T-helper 2 cell (primary cell): Measurements from ENCODE around the gene NOSTRIN.

ENCODE experiments used
- DNase-seq, 5 experiments: peaks; one replicate each; pipeline versions ENCODE4 v3.0.0 to v3.0.0-alpha.2; 2012 to 2022

Gene NOSTRIN

DNA sequence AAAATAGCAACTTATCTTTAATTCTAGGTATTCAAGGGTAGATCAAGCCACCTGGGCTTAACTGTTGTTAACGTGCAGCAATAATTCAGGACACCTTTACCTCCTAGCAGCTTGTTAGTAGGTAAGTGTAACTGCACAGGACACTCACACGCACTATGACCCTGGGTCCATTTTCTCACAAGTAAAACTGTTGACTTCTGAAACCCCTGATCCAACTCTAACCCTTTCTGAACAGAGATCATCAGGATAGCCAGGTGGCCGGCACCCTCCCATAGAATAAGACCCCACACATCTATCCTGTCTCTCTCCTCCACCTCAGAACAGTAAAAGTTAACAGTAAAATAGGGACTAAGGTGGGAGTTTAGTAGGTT, 87.2 kb downstream of the NOSTRIN start:
- DNase-seq: peak in 1 of 5 experiments; percentile 19

DNA sequence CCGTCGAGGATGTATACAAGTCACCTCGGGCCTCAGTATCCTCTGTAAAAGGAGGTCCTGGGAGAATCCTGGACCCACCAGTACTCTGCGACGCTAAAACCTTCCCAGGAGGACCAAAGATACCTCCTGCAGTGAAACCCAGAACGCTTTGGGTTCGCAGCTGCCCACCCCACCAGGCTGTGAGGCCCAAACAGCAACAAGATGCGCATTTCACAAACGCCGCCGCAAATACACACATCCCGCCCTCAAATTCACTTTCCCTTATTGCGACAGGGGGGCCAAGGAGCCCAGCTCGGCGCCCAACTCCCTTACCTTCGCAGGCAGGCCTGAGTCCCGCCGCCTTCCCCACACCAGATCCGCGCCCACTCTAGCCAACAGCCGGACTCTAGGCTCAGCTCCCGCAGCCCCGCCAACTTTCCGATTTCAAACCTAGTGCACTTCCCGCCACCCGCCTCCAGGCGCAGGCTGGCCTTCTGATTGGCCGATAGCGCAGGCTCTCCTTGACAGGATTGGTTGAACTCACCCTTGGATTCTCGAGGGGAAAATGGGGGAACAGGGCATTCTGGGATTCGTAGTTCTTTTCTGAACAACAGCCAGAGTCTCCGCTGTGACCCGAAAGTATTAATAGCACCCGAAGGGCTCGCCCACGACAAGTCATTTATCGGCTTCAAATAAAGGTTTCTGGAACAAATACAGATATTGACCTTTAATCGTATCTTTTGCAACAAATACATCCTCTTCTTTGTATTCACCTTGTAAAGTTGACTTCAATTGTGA, 87.8 kb downstream of the NOSTRIN start, which contains the start of gene SPC25:
TSS of gene SPC25 (minus strand) at position 425 of the 777 bp plus-strand sequence. CDS start 911 bp downstream, outside the sequence.
- peak; percentile 68 to 95 (median 77) for DNase-seq

DNA sequence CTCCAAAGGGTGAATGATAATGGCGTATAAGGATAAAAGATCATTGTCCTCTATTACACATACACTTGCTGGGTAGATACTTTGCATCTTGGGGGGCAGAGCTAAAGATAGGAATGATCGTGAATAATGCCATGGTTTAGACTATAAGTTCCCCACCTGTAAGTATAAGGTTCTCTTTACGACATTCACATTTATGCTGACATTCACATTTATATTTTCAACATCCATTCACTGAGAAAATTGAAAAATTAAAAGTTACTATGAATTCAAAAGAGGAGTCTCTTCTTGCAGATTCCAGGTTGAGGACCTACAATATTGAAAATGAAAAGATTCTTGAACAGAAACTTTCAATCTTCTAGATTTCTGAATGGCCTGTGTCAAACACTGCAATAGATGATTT, 89.9 kb downstream of the NOSTRIN start:
- DNase-seq: no peak

DNA sequence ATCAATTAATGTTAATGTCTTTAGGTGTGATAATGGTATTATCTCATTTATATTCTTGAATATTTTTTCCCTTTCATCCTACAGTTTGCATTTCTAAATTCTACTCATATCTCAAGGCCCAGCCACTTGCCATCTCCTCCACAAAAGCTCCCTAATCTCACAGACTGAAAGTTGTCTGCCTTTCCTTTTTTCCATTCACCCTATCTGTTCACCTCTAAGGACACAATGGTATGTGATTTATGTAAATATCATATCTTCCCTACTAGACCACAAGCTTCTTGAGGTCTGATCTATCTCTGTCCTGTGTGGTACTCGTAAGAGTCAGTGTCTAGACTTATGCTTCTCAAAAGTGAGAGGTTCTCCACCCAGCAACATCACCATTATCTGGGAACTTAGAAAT, 91.7 kb downstream of the NOSTRIN start:
- DNase-seq: no peak

DNA sequence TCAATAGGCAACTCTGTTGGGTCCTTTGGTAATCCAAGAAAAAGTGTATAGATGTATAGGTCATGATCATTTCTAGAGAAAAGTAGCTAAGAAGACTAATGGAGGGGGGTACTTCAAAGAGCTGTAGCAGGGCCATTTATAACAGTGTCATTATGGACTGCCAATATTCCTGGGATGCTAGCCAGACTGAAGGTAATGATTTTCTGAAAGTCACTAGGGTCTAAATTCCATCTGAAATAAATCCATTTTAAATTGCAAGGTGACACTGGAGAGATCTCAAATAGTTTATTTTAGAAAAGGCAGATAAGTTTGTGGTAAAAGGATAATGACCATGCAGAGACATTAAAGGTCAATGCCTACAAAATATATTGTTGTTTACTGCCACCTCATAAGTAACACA, 92.3 kb downstream of the NOSTRIN start:
- no peak for DNase-seq

DNA sequence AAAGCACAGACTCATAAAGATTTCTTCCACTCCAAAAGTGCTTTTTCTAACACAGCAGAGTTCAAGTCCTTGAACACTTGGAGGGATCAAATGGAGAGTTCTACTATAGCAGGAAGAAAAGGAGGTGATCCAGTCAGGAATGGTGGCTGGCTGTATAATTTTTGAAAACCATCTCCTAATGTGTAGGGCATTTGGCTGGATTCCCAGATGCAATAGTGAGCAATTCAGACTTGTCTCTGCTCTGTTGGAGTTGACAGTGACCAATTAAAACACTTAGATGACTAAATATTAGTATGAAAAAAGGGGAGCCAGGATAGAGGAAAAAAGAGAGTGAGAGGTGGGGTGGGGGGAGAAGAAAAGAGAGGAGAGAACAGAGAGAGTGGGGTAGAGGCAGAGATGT, 93.3 kb downstream of the NOSTRIN start:
- no peak for DNase-seq

DNA sequence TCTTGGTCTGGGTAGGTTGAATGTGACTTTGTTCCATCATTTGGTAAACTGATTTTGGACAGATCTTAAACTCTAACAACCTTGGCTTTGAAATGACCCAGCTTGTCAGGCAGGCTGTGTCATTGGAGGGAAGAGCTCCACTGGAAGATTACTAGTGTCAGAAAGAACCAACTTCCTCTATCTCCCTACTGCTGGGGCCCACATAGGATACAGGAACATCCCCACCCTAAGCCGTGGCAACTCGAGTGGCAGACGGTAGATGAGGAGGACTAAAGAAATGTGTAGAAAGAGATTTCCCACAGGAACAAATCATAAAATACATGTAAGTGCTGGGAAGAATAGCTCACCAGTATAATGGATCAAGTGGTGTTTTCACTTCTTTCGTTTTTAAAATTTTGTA, 94.3 kb downstream of the NOSTRIN start:
- DNase-seq: no peak

DNA sequence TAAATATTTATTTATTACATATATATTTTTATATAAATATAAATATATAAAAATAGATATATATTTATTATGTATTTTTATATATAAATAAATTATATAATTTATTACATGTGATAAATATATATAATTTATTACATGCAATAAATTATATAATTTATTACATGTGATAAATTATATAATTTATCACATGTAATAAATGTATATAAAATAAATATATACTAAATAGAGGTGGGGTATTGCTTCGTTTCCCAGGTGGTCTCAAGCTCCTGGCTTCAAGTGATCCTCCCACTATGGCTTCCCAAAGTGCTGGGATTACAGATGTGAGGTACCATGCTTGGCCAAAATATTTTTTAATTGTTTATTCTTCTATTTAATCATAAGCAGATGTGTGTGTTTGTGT, 95.0 kb downstream of the NOSTRIN start:
- DNase-seq: no peak

DNA sequence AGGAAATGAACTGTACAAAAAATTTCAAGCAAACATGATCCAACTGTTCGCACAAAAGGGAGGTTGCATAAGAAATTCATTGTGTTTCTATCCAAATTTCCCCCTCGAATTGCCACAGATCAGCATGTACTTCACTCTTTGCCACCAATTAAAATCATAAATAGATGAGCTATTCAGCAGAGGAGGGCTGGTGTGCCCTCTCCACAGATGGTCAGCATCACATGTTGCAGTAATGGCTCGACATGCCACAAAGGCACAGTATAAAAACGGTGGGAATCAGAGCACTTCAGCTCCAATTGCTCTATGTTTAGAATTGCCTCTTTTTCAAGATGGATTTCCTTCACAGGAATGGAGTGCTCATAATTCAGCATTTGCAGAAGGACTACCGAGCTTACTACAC, 98.6 kb downstream of the NOSTRIN start, which contains the start of gene G6PC2:
TSS of gene G6PC2 (plus strand) at position 289 of the 400 bp plus-strand sequence. CDS start at position 330, 41 bp downstream.
- no peak for DNase-seq

DNA sequence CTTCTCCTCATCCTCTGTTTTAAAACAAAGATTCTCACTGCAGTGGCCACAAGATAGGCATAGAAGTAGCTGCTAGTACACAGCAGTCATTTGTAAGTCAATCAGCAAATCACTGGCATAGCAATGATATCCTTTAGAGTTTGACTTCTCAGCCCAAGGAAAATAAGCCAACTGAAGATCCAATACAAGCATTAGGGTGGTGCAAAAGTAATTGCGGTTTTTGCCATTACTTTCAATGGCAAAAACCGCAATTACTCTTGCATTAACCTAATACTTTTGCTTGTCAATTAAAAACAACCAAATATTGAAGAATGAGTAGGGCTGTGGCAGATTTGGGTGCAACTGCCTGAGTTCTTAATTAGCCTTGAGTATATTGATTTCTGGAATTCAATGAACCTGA, 101.5 kb downstream of the NOSTRIN start:
- DNase-seq: no peak

DNA sequence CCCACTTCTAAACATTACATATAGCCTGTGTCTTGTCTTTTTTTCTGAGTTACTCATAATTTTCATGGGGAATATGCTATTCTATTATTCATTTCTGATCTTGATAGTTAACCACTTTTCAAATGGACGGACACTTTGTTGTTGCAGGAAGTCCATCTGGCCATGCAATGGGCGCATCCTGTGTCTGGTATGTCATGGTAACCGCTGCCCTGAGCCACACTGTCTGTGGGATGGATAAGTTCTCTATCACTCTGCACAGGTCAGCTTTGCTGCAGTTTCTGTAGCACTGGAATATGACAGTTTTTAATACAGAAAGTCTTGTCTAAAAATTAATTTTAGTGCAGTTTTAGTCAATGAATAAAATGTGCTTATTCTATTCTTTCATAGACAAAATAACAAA, 101.9 kb downstream of the NOSTRIN start:
- no peak for DNase-seq

DNA sequence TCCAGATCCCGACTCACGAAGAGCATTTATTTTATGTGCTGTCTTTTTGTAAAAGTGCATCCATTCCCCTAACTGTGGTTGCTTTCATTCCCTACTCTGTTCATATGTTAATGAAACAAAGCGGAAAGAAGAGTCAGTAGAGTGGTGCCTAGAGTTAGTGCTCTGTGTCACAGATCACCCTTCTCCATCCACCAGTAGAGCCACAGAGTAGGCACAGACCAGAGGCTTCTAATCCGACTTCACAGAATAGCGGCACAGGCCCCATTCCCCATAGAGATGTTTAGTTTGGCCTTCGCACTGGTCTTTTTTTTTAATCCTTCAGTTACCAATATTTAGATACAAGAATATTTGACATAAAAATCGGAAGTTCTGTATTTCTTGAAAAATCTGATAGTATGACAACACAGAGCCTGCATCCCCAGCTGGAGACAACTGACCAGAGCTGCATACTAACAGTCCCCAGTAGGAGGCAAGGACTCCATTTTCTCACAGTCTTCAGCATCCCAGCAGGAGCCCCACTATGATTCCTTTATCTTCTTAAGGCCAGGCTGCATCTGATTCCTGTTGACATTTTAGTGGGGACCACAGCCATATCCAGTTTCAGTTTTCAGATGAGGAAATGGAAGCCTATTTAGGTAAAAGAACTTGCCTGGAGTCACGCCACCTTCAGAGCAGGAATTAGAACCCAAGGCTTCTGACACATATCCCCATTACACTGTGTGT, 105.7 kb downstream of the NOSTRIN start:
- no peak for DNase-seq

DNA sequence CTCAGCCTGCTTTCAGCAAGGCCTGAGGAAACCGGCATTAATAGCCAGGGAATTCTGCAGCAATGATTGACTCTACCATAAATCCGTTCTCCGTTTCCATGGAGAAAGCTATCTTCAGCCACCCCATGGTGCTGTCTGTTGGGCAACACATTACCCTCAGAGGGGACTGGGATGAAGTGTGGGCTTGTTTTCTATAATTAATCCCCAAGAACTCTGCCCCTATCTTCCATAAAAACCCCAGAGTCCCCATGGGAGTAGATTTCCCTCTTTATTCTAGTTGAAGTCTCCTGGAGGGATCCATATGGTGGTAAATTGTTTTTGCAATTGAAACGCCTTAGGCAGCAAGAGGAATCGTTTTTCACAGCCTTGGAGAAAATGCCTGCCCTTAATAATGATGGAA, 107.9 kb downstream of the NOSTRIN start:
- no peak for DNase-seq

DNA sequence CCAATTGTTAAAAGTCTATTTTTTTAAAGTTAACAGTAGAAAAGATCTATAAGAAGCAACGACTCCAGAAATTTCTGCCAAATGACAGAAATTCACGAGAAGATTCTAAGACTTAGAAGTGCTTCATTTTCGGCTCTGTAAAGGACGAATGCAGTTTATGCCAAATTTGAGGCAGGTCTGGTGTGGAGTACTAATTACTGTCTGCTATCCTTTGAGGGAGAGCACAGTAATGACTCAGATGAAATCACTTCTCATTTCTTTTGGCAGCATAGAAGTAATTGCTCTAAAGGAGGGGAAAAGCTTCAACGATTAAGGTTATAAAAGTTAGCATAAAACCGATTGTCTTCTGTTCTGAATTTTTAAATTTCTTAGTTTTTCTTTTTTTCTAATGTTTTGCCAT, 110.0 kb downstream of the NOSTRIN start:
- DNase-seq: no peak

DNA sequence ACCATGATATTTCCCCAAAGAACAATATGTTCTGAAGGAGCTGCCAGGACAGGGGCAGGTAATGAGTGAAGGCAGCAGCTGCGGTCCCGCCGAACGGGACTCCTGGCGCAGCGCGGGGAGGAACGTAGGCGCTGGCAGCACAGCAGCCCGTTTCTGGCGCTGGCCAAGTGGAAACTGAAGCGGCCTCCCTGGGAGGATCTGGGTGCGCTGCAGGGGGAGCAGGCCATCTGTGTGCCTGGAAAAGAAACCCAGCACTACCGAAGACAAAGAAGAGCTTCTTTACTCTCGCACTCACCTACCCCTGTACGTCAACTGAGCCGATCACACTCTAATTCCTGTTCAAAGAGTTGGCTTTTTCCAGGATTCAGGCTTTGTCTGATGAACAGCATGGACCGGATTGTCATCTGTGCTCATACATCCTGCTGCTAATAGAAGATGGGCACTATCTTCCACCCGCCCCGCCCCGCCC, 110.5 kb downstream of the NOSTRIN start:
- no peak for DNase-seq

DNA sequence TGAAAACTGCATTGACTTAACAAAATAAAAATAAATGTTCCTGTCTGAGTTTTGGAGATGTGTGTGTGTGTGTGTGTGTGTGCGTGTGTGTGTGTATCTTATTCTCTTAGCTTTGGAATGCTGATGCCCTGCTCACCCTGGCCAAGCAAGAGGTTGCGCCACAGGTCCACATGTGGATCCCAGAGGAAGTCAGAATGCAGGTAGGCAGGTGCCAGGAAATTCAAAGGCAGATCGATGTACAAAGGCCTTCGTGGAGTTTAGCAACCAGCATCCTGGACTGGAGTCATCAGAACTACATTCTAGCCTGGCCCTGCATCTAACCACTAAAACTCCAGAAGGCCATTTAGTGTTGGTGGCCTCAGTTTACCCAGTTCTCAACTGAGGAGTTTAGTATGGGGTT, 111.1 kb downstream of the NOSTRIN start:
- no peak for DNase-seq
